ENCODE measurements around the gene KRTAP19-5. TPM values are rescaled to one million over a fixed set of nuclear protein-coding genes. Genes with fewer than 3 reads are reported as not detected.
"Not testable (repeated sequence)": the region's sequence is repeated elsewhere in the genome, so short reads cannot be mapped to it uniquely, and the experiment has no call there.

Gene KRTAP19-5
- total RNA-seq, result not detected in 2 replicates
- long read RNA-seq, result 0 reads

- Mint-ChIP-seq H3K27me3 (no peaks in the 10 kb centered on the region), H3K9me3 (ENCODE audit: low read depth) (no peaks in the 10 kb centered on the region), H3K27ac (no peak within 1 kb of the TSS), H3K4me1 (ENCODE audit: low read depth) (no peaks in the 10 kb centered on the region), H3K36me3 (ENCODE audit: insufficient read depth) (no peaks in the 10 kb centered on the region), H3K4me3 (ENCODE audit: low read depth) (no peak within 1 kb of the TSS)
- DNase-seq (ENCODE audit: low spot score, unreplicated experiment), result no peak
- TF ChIP-seq, protein P1, sequence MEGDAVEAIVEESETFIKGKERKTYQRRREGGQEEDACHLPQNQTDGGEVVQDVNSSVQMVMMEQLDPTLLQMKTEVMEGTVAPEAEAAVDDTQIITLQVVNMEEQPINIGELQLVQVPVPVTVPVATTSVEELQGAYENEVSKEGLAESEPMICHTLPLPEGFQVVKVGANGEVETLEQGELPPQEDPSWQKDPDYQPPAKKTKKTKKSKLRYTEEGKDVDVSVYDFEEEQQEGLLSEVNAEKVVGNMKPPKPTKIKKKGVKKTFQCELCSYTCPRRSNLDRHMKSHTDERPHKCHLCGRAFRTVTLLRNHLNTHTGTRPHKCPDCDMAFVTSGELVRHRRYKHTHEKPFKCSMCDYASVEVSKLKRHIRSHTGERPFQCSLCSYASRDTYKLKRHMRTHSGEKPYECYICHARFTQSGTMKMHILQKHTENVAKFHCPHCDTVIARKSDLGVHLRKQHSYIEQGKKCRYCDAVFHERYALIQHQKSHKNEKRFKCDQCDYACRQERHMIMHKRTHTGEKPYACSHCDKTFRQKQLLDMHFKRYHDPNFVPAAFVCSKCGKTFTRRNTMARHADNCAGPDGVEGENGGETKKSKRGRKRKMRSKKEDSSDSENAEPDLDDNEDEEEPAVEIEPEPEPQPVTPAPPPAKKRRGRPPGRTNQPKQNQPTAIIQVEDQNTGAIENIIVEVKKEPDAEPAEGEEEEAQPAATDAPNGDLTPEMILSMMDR (IDR thresholded peaks at IDR 0.05; ENCODE audit: unreplicated experiment), result no peak
These were observed at the start of gene KRTAP19-5 for GRCh38 chr21:30502041-30502440. KRTAP19-5 (minus strand) TSS chr21:30502141; CDS start chr21:30502090, 51 bp downstream.

DNA sequence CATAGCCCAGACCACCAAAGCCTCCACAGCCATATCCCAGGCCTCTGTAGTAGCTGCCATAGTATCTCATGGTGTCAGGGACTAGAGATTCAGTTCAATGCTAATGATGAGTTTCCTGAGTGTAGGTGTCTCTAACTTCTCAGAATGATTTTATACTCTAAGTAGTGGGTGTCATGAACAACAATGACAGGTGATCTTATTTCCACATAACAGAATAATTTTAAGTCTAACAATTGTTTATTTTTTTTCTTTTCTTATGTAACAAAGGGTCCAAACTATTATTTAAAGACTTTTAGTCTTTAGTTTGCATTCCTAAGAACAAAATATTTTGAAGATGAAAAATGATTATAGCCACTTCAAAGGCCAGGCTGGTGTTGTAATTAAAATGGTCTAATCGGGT lies 39.8 kb upstream of the KRTAP19-5 start, which contains the start of gene KRTAP19-6:
Gene KRTAP19-6, minus strand, starts transcription at position 101 of the 400 bp plus-strand sequence. Its CDS starts 31 bp downstream, at position 70.
- DNase-seq (ENCODE audit: low spot score, unreplicated experiment), result no peak
- no peaks in the 10 kb centered on the region for H3K4me1 Mint-ChIP-seq (ENCODE audit: low read depth)
- TF ChIP-seq, protein P1 (IDR thresholded peaks at IDR 0.05; ENCODE audit: unreplicated experiment), result no peak
- no peak within 1 kb of the TSS for H3K27ac Mint-ChIP-seq
- H3K36me3 Mint-ChIP-seq (ENCODE audit: insufficient read depth), result no peaks in the 10 kb centered on the region
- no peaks in the 10 kb centered on the region for H3K27me3 Mint-ChIP-seq
- no peak within 1 kb of the TSS for H3K4me3 Mint-ChIP-seq (ENCODE audit: low read depth)
- H3K9me3 Mint-ChIP-seq (ENCODE audit: low read depth), result peaks cover 15% of the 10 kb centered on the region

GRCh38 chr21:30518876-30519275 lies 16.9 kb upstream of the KRTAP19-5 start:
- TF ChIP-seq, protein P1 (IDR thresholded peaks at IDR 0.05; ENCODE audit: unreplicated experiment), result no peak
- Mint-ChIP-seq H3K4me3 (ENCODE audit: low read depth) (no peak overlapping the region), H3K9me3 (ENCODE audit: low read depth) (peaks cover 3% of the 10 kb centered on the region), H3K27me3 (no peaks in the 10 kb centered on the region), H3K27ac (no peak overlapping the region), H3K4me1 (ENCODE audit: low read depth) (no peaks in the 10 kb centered on the region), H3K36me3 (ENCODE audit: insufficient read depth) (no peaks in the 10 kb centered on the region)
- no peak for DNase-seq (ENCODE audit: low spot score, unreplicated experiment)

GRCh38 chr21:30515681-30516080 lies 13.7 kb upstream of the KRTAP19-5 start:
- Mint-ChIP-seq H3K4me3 (ENCODE audit: low read depth) (no peak overlapping the region), H3K27me3 (no peaks in the 10 kb centered on the region), H3K36me3 (ENCODE audit: insufficient read depth) (no peaks in the 10 kb centered on the region), H3K4me1 (ENCODE audit: low read depth) (no peaks in the 10 kb centered on the region), H3K9me3 (ENCODE audit: low read depth) (peaks cover 3% of the 10 kb centered on the region), H3K27ac (no peak overlapping the region)
- no peak for DNase-seq (ENCODE audit: low spot score, unreplicated experiment)
- TF ChIP-seq, protein P1 (IDR thresholded peaks at IDR 0.05; ENCODE audit: unreplicated experiment), result no peak

DNA sequence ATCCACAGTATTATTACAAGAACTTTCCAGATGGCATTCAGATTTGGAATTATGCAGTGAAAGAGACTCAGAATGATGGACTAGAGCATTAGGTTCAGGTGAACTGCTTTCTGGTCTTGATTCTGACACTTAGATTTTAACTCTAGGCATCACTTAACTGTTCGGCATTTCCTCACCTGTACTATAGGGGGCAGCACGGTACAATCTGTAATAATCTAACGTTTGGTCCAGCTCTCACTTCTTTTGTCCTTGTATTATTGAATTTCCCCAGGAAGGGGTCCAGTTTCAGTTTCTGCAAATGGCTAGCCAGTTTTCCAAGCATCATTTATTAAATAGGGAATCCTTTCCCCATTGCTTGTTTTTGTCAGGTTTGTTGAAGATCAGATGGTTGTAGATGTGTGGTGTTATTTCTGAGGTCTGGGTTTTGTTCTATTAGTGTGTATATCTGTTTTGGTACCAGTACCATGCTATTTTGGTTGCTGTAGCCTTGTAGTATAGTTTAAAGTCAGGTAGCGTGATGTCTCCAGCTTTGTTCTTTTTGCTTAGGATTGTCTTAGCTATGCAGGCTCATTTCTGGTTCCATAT lies 3.8 kb upstream of the KRTAP19-5 start:
- not testable (repeated sequence) for H3K4me1 Mint-ChIP-seq (ENCODE audit: low read depth); H3K9me3 Mint-ChIP-seq (ENCODE audit: low read depth); H3K36me3 Mint-ChIP-seq (ENCODE audit: insufficient read depth); DNase-seq (ENCODE audit: low spot score, unreplicated experiment); H3K27ac Mint-ChIP-seq; H3K27me3 Mint-ChIP-seq; H3K4me3 Mint-ChIP-seq (ENCODE audit: low read depth)
- TF ChIP-seq, protein P1 (IDR thresholded peaks at IDR 0.05; ENCODE audit: unreplicated experiment), result peak; percentile 61

Data from progenitor cell of endocrine pancreas (in vitro differentiated cells).